GM04503 (cell line): ENCODE measurements around the gene ACOX3.

Experiments used
- DNase-seq: peaks from one replicate; pipeline ENCODE4 v3.0.0-alpha.2; 2012; ENCODE audit warnings: low read depth

ACOX3 gene

GRCh38 chr4:8321220-8321619, 119.3 kb downstream of the ACOX3 start:
- no peak for DNase-seq

GRCh38 chr4:8320386-8320750, 120.2 kb downstream of the ACOX3 start:
- no peak for DNase-seq

- peak; percentile 49 for DNase-seq
Observed at GRCh38 chr4:8319731-8320385, 120.7 kb downstream of the ACOX3 start.

- no peak for DNase-seq
Observed at GRCh38 chr4:8319061-8319460, 121.5 kb downstream of the ACOX3 start.

- no peak for DNase-seq
Observed at GRCh38 chr4:8318509-8318908, 122.0 kb downstream of the ACOX3 start.

- DNase-seq, result no peak
Observed at GRCh38 chr4:8317474-8317873, 123.0 kb downstream of the ACOX3 start.

- no peak for DNase-seq
Observed at GRCh38 chr4:8316911-8317351, 123.6 kb downstream of the ACOX3 start.
